WI38 (cell line): ENCODE measurements around the gene NRG3.

Source experiments
- H3K4me3 ChIP-seq: 2 replicates; pipeline ENCODE4 v1.5.1; 2011; ENCODE audit warnings: low read depth, mild to moderate bottlenecking, control low read depth, low read length
- CTCF ChIP-seq: IDR thresholded peaks from 2 replicates; pipeline ENCODE4 v1.5.1; 2012; ENCODE audit warnings: low read depth, mild to moderate bottlenecking, control low read depth, low read length

The NRG3 gene

GRCh38 chr10:82759050-82759449, 884.1 kb downstream of the NRG3 start:
- H3K4me3 ChIP-seq, result no peak overlapping the region
- no peak for TF ChIP-seq CTCF

GRCh38 chr10:82762641-82763040, 887.6 kb downstream of the NRG3 start:
- no peak overlapping the region for H3K4me3 ChIP-seq
- TF ChIP-seq CTCF, result no peak

GRCh38 chr10:82768040-82768439, 893.0 kb downstream of the NRG3 start:
- no peak for TF ChIP-seq CTCF

GRCh38 chr10:82778908-82779307, 903.9 kb downstream of the NRG3 start:
- TF ChIP-seq CTCF, result no peak
- H3K4me3 ChIP-seq, result no peak overlapping the region

More at GRCh38 chr10:82768040-82768439, 893.0 kb downstream of the NRG3 start:
- no peak overlapping the region for H3K4me3 ChIP-seq

- no peak overlapping the region for H3K4me3 ChIP-seq
- TF ChIP-seq CTCF, result no peak
These were observed 921.5 kb downstream of the NRG3 start for GRCh38 chr10:82796510-82796909.

GRCh38 chr10:82801289-82801688, 926.3 kb downstream of the NRG3 start:
- no peak overlapping the region for H3K4me3 ChIP-seq

GRCh38 chr10:82811621-82812020, 936.6 kb downstream of the NRG3 start:
- H3K4me3 ChIP-seq, result no peak overlapping the region
- TF ChIP-seq CTCF, result no peak

More at GRCh38 chr10:82801289-82801688, 926.3 kb downstream of the NRG3 start:
- TF ChIP-seq CTCF, result no peak
